ENCODE results near the gene TNFSF12.

- TF ChIP-seq CTCF (conservative IDR thresholded peaks at IDR 0.05; ENCODE audit: low read length) (no peak), EZH2phosphoT487 (IDR thresholded peaks at IDR 0.05; ENCODE audit: borderline replicate concordance, low read depth, low read length) (no peak)
These were observed 36.8 kb upstream of the TNFSF12 start for GRCh38 chr17:7512105-7512504.
